ENCODE measurements around the gene CASR.

The CASR gene

GRCh38 chr3:122190525-122190924 is 7.1 kb downstream of the CASR start:
- no peak for TF ChIP-seq GATA2 (IDR thresholded peaks at IDR 0.05; ENCODE audit: low read depth, low read length)
- TF ChIP-seq GATA3 (IDR thresholded peaks at IDR 0.05; ENCODE audit: low read depth, low read length), result no peak

GRCh38 chr3:122198966-122199365 is 15.5 kb downstream of the CASR start:
- TF ChIP-seq GATA2 (IDR thresholded peaks at IDR 0.05; ENCODE audit: low read depth, low read length) (no peak), GATA3 (IDR thresholded peaks at IDR 0.05; ENCODE audit: low read depth, low read length) (no peak)

- TF ChIP-seq GATA3 (IDR thresholded peaks at IDR 0.05; ENCODE audit: low read depth, low read length), result no peak
- TF ChIP-seq GATA2 (IDR thresholded peaks at IDR 0.05; ENCODE audit: low read depth, low read length), result no peak
Measured at GRCh38 chr3:122199552-122199951, 16.1 kb downstream of the CASR start.

GRCh38 chr3:122200661-122201060 is 17.2 kb downstream of the CASR start:
- TF ChIP-seq GATA2 (IDR thresholded peaks at IDR 0.05; ENCODE audit: low read depth, low read length) (no peak), GATA3 (IDR thresholded peaks at IDR 0.05; ENCODE audit: low read depth, low read length) (no peak)

GRCh38 chr3:122208579-122208978 is 25.1 kb downstream of the CASR start:
- TF ChIP-seq GATA2 (IDR thresholded peaks at IDR 0.05; ENCODE audit: low read depth, low read length) (no peak), GATA3 (IDR thresholded peaks at IDR 0.05; ENCODE audit: low read depth, low read length) (no peak)

- TF ChIP-seq GATA2 (IDR thresholded peaks at IDR 0.05; ENCODE audit: low read depth, low read length) (no peak), GATA3 (IDR thresholded peaks at IDR 0.05; ENCODE audit: low read depth, low read length) (no peak)
Measured at GRCh38 chr3:122213650-122214049, 30.2 kb downstream of the CASR start.

GRCh38 chr3:122214711-122215110 is 31.2 kb downstream of the CASR start:
- TF ChIP-seq GATA2 (IDR thresholded peaks at IDR 0.05; ENCODE audit: low read depth, low read length) (no peak), GATA3 (IDR thresholded peaks at IDR 0.05; ENCODE audit: low read depth, low read length) (no peak)

GRCh38 chr3:122215592-122216298 is 32.3 kb downstream of the CASR start:
- TF ChIP-seq GATA2 (IDR thresholded peaks at IDR 0.05; ENCODE audit: low read depth, low read length) (no peak), GATA3 (IDR thresholded peaks at IDR 0.05; ENCODE audit: low read depth, low read length) (no peak)

GRCh38 chr3:122217901-122218300 is 34.4 kb downstream of the CASR start:
- no peak for TF ChIP-seq GATA3 (IDR thresholded peaks at IDR 0.05; ENCODE audit: low read depth, low read length)
- no peak for TF ChIP-seq GATA2 (IDR thresholded peaks at IDR 0.05; ENCODE audit: low read depth, low read length)

- TF ChIP-seq GATA3 (IDR thresholded peaks at IDR 0.05; ENCODE audit: low read depth, low read length), result no peak
- no peak for TF ChIP-seq GATA2 (IDR thresholded peaks at IDR 0.05; ENCODE audit: low read depth, low read length)
Measured at GRCh38 chr3:122219242-122219872, 35.9 kb downstream of the CASR start.

GRCh38 chr3:122227036-122227781 is 43.7 kb downstream of the CASR start:
- TF ChIP-seq GATA3 (IDR thresholded peaks at IDR 0.05; ENCODE audit: low read depth, low read length), result no peak
- TF ChIP-seq GATA2 (IDR thresholded peaks at IDR 0.05; ENCODE audit: low read depth, low read length), result no peak

- no peak for TF ChIP-seq GATA2 (IDR thresholded peaks at IDR 0.05; ENCODE audit: low read depth, low read length)
- no peak for TF ChIP-seq GATA3 (IDR thresholded peaks at IDR 0.05; ENCODE audit: low read depth, low read length)
Measured at GRCh38 chr3:122230174-122230573, 46.7 kb downstream of the CASR start.

GRCh38 chr3:122231465-122232157 is 48.1 kb downstream of the CASR start:
- TF ChIP-seq GATA3 (IDR thresholded peaks at IDR 0.05; ENCODE audit: low read depth, low read length) (no peak), GATA2 (IDR thresholded peaks at IDR 0.05; ENCODE audit: low read depth, low read length) (peak; percentile 9; the same call in 1 of the 2 replicates)

- TF ChIP-seq GATA3 (IDR thresholded peaks at IDR 0.05; ENCODE audit: low read depth, low read length) (no peak), GATA2 (IDR thresholded peaks at IDR 0.05; ENCODE audit: low read depth, low read length) (no peak)
Measured at GRCh38 chr3:122232485-122232884, 49.0 kb downstream of the CASR start.

All from SH-SY5Y (cell line).